ENCODE data around the gene SPTBN2. TPM values are rescaled to one million over a fixed set of nuclear protein-coding genes. Genes with fewer than 3 reads are reported as not detected.

Gene SPTBN2
- total and polyA plus RNA-seq, 9 donors, result 1.4 to 26.9 (median 6.2) TPM

- no peak for TF ChIP-seq EP300 (IDR thresholded peaks at IDR 0.05)
- TF ChIP-seq, protein P1, sequence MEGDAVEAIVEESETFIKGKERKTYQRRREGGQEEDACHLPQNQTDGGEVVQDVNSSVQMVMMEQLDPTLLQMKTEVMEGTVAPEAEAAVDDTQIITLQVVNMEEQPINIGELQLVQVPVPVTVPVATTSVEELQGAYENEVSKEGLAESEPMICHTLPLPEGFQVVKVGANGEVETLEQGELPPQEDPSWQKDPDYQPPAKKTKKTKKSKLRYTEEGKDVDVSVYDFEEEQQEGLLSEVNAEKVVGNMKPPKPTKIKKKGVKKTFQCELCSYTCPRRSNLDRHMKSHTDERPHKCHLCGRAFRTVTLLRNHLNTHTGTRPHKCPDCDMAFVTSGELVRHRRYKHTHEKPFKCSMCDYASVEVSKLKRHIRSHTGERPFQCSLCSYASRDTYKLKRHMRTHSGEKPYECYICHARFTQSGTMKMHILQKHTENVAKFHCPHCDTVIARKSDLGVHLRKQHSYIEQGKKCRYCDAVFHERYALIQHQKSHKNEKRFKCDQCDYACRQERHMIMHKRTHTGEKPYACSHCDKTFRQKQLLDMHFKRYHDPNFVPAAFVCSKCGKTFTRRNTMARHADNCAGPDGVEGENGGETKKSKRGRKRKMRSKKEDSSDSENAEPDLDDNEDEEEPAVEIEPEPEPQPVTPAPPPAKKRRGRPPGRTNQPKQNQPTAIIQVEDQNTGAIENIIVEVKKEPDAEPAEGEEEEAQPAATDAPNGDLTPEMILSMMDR (IDR thresholded peaks at IDR 0.05), result no peak
- TF ChIP-seq POLR2A (IDR thresholded peaks at IDR 0.05), result no peak
- no peaks in the 10 kb centered on the region for H3K27me3 ChIP-seq
- no peak for DNase-seq
- no peaks in the 10 kb centered on the region for H3K4me1 ChIP-seq (ENCODE audit: insufficient read depth)
- no peak overlapping the region for H3K27ac ChIP-seq
- intact Hi-C loops (cut with DNase I), result no loop called here
- H3K9me3 ChIP-seq, result no peaks in the 10 kb centered on the region
- 86 to 89% (median 87%) methylated on average over 14 of the region's 14 CpGs for WGBS, 3 donors
- no peak overlapping the region for H3K4me3 ChIP-seq
- H3K36me3 ChIP-seq, result no peaks in the 10 kb centered on the region
These were observed 11.1 kb downstream of the SPTBN2 start for GRCh38 chr11:66717925-66718319.

GRCh38 chr11:66716996-66717395 is 12.0 kb downstream of the SPTBN2 start:
- Histone ChIP-seq H3K4me3 (no peak overlapping the region), H3K27ac (no peak overlapping the region), H3K9me3 (no peaks in the 10 kb centered on the region), H3K4me1 (ENCODE audit: insufficient read depth) (no peaks in the 10 kb centered on the region), H3K36me3 (no peaks in the 10 kb centered on the region), H3K27me3 (no peaks in the 10 kb centered on the region)
- WGBS, 3 donors, result 80 to 82% (median 80%) methylated on average over 3 of the region's 3 CpGs
- no peak for DNase-seq
- no peak for TF ChIP-seq POLR2A (IDR thresholded peaks at IDR 0.05)
- TF ChIP-seq, protein P1 (IDR thresholded peaks at IDR 0.05), result no peak
- no peak for TF ChIP-seq EP300 (IDR thresholded peaks at IDR 0.05)
- intact Hi-C loops (cut with DNase I), result no loop called here

GRCh38 chr11:66715346-66716085 is 13.5 kb downstream of the SPTBN2 start:
- H3K36me3 ChIP-seq, result no peaks in the 10 kb centered on the region

GRCh38 chr11:66713746-66714480 is 15.1 kb downstream of the SPTBN2 start:
- Histone ChIP-seq H3K36me3 (no peaks in the 10 kb centered on the region), H3K4me3 (no peak overlapping the region), H3K4me1 (ENCODE audit: insufficient read depth) (no peaks in the 10 kb centered on the region), H3K27me3 (no peaks in the 10 kb centered on the region), H3K9me3 (no peaks in the 10 kb centered on the region), H3K27ac (no peak overlapping the region)
- WGBS, 3 donors, result 81 to 83% (median 82%) methylated on average over 12 of the region's 12 CpGs
- intact Hi-C loops (cut with DNase I), result no loop called here
- no peak for TF ChIP-seq EP300 (IDR thresholded peaks at IDR 0.05)
- no peak for TF ChIP-seq POLR2A (IDR thresholded peaks at IDR 0.05)
- TF ChIP-seq, protein P1 (IDR thresholded peaks at IDR 0.05), result no peak
- no peak for DNase-seq

More at GRCh38 chr11:66715346-66716085, 13.5 kb downstream of the SPTBN2 start:
- 92 to 94% (median 93%) methylated on average over 19 of the region's 19 CpGs for WGBS, 3 donors
- no peaks in the 10 kb centered on the region for H3K27me3 ChIP-seq
- H3K4me3 ChIP-seq, result no peak overlapping the region
- intact Hi-C loops (cut with DNase I), result no loop called here
- TF ChIP-seq POLR2A (IDR thresholded peaks at IDR 0.05) (no peak), EP300 (IDR thresholded peaks at IDR 0.05) (no peak)
- TF ChIP-seq, protein P1 (IDR thresholded peaks at IDR 0.05), result no peak
- no peak for DNase-seq
- no peak overlapping the region for H3K27ac ChIP-seq
- no peaks in the 10 kb centered on the region for H3K9me3 ChIP-seq
- no peaks in the 10 kb centered on the region for H3K4me1 ChIP-seq (ENCODE audit: insufficient read depth)

Measured in ovary (tissue), 9 donors.